A673 (cell line): ENCODE measurements around the gene ONECUT1.

Experiments used
- EZH2 ChIP-seq: fragments of 200-600 bp; sonication (generic); IDR thresholded peaks from 2 replicates; pipeline ENCODE4 v1.6.1; 2017; ENCODE audit warnings: borderline replicate concordance, low read depth, mild to moderate bottlenecking, mixed read lengths, antibody characterized with exemption, low read length; ENCODE audit not compliant: poor library complexity, severe bottlenecking
- TF ChIP-seq, protein P1 (sequence below): fragments of 300-800, 200-600 bp; sonication (generic); conservative IDR thresholded peaks from 2 replicates; pipeline ENCODE4 v1.5.1; 2017; ENCODE audit warnings: low read depth, mild to moderate bottlenecking, antibody characterized with exemption, low read length, moderate library complexity, mixed read lengths

DNA sequence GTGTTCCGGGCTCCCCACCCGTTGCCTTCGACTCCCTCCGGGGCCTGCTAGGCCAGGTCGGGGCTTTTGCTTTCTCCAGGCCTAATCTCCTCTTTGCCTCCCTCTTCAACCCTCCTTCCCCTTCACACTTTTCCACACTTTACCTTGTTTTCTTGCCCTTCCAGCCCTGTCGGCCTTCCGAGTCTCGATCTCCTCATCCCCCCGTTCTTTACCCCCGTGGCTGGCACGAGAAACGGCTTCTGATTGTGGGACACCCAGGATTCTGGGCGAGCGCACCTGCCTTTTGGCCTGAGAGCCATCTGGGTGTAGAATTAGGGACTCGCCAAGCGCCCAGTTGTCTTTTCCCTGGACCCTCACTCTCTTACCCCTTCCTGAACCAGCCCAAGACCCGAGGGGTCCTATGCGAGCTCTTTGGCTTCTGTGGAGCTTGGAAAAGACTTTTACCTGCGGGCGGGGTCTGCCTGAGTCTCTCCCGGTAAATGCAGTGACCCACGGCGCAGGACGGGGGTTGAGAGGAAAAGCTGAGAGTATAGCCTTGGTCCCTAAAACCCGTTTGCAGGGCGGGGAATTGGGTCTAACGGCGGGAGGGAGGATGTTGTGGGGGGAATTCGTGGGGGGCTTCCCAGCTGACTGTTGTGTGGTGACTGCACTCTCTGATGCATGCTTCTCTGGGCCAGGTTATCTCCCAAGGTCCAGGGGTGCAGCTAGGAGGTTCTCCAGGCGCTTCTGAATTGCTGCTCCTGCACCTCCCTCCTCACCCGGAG is 5.5 kb upstream of the ONECUT1 start:
- TF ChIP-seq, protein P1, sequence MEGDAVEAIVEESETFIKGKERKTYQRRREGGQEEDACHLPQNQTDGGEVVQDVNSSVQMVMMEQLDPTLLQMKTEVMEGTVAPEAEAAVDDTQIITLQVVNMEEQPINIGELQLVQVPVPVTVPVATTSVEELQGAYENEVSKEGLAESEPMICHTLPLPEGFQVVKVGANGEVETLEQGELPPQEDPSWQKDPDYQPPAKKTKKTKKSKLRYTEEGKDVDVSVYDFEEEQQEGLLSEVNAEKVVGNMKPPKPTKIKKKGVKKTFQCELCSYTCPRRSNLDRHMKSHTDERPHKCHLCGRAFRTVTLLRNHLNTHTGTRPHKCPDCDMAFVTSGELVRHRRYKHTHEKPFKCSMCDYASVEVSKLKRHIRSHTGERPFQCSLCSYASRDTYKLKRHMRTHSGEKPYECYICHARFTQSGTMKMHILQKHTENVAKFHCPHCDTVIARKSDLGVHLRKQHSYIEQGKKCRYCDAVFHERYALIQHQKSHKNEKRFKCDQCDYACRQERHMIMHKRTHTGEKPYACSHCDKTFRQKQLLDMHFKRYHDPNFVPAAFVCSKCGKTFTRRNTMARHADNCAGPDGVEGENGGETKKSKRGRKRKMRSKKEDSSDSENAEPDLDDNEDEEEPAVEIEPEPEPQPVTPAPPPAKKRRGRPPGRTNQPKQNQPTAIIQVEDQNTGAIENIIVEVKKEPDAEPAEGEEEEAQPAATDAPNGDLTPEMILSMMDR = no peak
- peak; percentile 96 for TF ChIP-seq EZH2
